H1 (cell line): ENCODE results near the gene HIBADH. TPM values are rescaled to one million over a fixed set of nuclear protein-coding genes. Genes with fewer than 3 reads are reported as not detected.

Experiments
- CTCF ChIA-PET: fragments of 300-600 bp; sonication (Branson Sonifier 250); formaldehyde crosslinking; loops from one replicate; lab custom pipeline; 2021; ENCODE audit not compliant: partially characterized antibody; lab: Charles Lee
- POLR2A ChIA-PET: fragments of 300-600 bp; sonication (Branson Sonifier 250); formaldehyde crosslinking; loops from one replicate; lab custom pipeline; 2021; ENCODE audit warnings: inconsistent platforms; ENCODE audit not compliant: partially characterized antibody; lab: Charles Lee
- DNase-seq, 2 experiments: peaks; one replicate each; pipeline versions ENCODE4 v3.0.0 to v3.0.0-alpha.2; 2010 to 2022; ENCODE audit warnings: low spot score in 2 of 2, low read depth in 1 of 2, mixed read lengths in 1 of 2
- FAIRE-seq: peaks from 2 replicates; lab custom pipeline; 2011; peaks lifted over from hg19 to GRCh38; lab: Jason Lieb, UNC
- H2AFZ ChIP-seq: 2 replicates; pipeline ENCODE4 v1.8.1; 2012; ENCODE audit warnings: low read length, inconsistent platforms
- H2AK5ac ChIP-seq: 2 replicates; pipeline ENCODE4 v1.6.1; 2013; ENCODE audit warnings: low read depth, low read length
- H2BK120ac ChIP-seq: replicated peaks from 2 replicates; pipeline ENCODE3; 2013; ENCODE audit warnings: low read depth, low read length, inconsistent platforms
- H2BK12ac ChIP-seq: 2 replicates; pipeline ENCODE4 v1.6.1; 2013; ENCODE audit warnings: low read depth, low read length
- H2BK15ac ChIP-seq: 2 replicates; pipeline ENCODE4 v1.6.1; 2013; ENCODE audit warnings: low read length
- H2BK20ac ChIP-seq: 2 replicates; pipeline ENCODE4 v1.6.1; 2013; ENCODE audit warnings: low read length
- H2BK5ac ChIP-seq: 2 replicates; pipeline ENCODE4 v1.6.1; 2013; ENCODE audit warnings: low read depth, low read length
- H3K14ac ChIP-seq: 2 replicates; pipeline ENCODE4 v1.6.1; 2013; ENCODE audit warnings: inconsistent platforms; ENCODE audit not compliant: insufficient read length
- H3K18ac ChIP-seq: 2 replicates; pipeline ENCODE4 v1.6.1; 2013; ENCODE audit warnings: low read length; ENCODE audit errors: extremely low read depth
- H3K23ac ChIP-seq: 2 replicates; pipeline ENCODE4 v1.6.1; 2013; ENCODE audit warnings: inconsistent platforms; ENCODE audit not compliant: insufficient read length
- H3K23me2 ChIP-seq: 2 replicates; pipeline ENCODE4 v1.6.1; 2013; ENCODE audit warnings: low read depth, low read length
- H3K27ac ChIP-seq: 2 replicates; pipeline ENCODE4 v1.6.1; 2011; ENCODE audit warnings: low read depth, low read length, inconsistent platforms
- H3K27me3 ChIP-seq, 4 experiments: replicated peaks in 1 of 4; 1 replicate in 1 of 4; 2 replicates in 3 of 4; pipeline versions ENCODE4 v1.6.1 to v1.8.1; 2011 to 2013; ENCODE audit warnings: low read length in 3 of 4, mild to moderate bottlenecking in 3 of 4, inconsistent platforms in 2 of 4, mixed read lengths in 2 of 4, moderate library complexity in 1 of 4; ENCODE audit not compliant: control insufficient read depth in 3 of 4, insufficient read depth in 3 of 4; ENCODE audit errors: extremely low read depth in 1 of 4
- H3K36me3 ChIP-seq, 4 experiments: 2 replicates each; pipeline versions ENCODE4 v1.6.1 to v1.8.1; 2011 to 2013; ENCODE audit warnings: mild to moderate bottlenecking in 4 of 4, low read length in 3 of 4, moderate library complexity in 2 of 4, control low read depth in 1 of 4, inconsistent platforms in 1 of 4; ENCODE audit not compliant: insufficient read depth in 4 of 4, control insufficient read depth in 2 of 4
- H3K4ac ChIP-seq: replicated peaks from 2 replicates; pipeline ENCODE3; 2013; ENCODE audit warnings: low read length, low read depth, mixed read lengths, inconsistent platforms; ENCODE audit not compliant: insufficient read length
- H3K4me1 ChIP-seq, 4 experiments: replicated peaks in 1 of 4; 1 replicate in 1 of 4; 2 replicates in 3 of 4; pipeline versions ENCODE4 v1.6.1 to v1.8.1; 2011 to 2013; ENCODE audit warnings: low read length in 3 of 4, inconsistent platforms in 2 of 4, mixed read lengths in 1 of 4; ENCODE audit not compliant: insufficient read depth in 4 of 4, control insufficient read depth in 3 of 4
- H3K4me2 ChIP-seq, 2 experiments: 2 replicates each; pipeline versions ENCODE4 v1.6.1 to v1.8.1; 2011 to 2013; ENCODE audit warnings: low read depth in 2 of 2, low read length in 2 of 2, control low read depth in 1 of 2, inconsistent platforms in 1 of 2, mild to moderate bottlenecking in 1 of 2; ENCODE audit not compliant: insufficient read depth in 1 of 2
- H3K4me3 ChIP-seq, 4 experiments: fragments of 200-600, 300-600 bp in 1 of 4; sonication (generic), shearing (Covaris generic), sonication (Bioruptor Twin) in 1 of 4; 2 replicates each; pipeline versions ENCODE4 v1.5.1 to v1.8.1; 2011 to 2016; ENCODE audit warnings: low read length in 4 of 4, low read depth in 3 of 4, control low read depth in 2 of 4, inconsistent platforms in 2 of 4, mild to moderate bottlenecking in 2 of 4, mixed read lengths in 1 of 4, moderate library complexity in 1 of 4; ENCODE audit not compliant: insufficient read depth in 2 of 4; ENCODE audit errors: extremely low read depth in 1 of 4
- H3K56ac ChIP-seq: replicated peaks from 2 replicates; pipeline ENCODE3; 2013; ENCODE audit warnings: low read depth, mild to moderate bottlenecking, mixed read lengths, low read length, inconsistent platforms; ENCODE audit not compliant: insufficient read length
- H3K79me1 ChIP-seq: 2 replicates; pipeline ENCODE4 v1.6.1; 2013; ENCODE audit warnings: low read depth, low read length, control low read depth
- H3K79me2 ChIP-seq, 2 experiments: 2 replicates each; pipeline versions ENCODE4 v1.6.1 to v1.8.1; 2012 to 2013; ENCODE audit warnings: low read length in 2 of 2, mild to moderate bottlenecking in 2 of 2, inconsistent platforms in 1 of 2; ENCODE audit not compliant: insufficient read depth in 2 of 2, control insufficient read depth in 1 of 2
- H3K9ac ChIP-seq, 4 experiments: replicated peaks in 1 of 4; 1 replicate in 1 of 4; 2 replicates in 3 of 4; pipeline versions ENCODE4 v1.6.1 to v1.8.1; 2011 to 2013; ENCODE audit warnings: low read depth in 3 of 4, low read length in 3 of 4, control low read depth in 2 of 4, mild to moderate bottlenecking in 2 of 4, moderate library complexity in 2 of 4, inconsistent platforms in 1 of 4; ENCODE audit errors: extremely low read depth in 1 of 4
- H3K9me3 ChIP-seq, 2 experiments: 2 replicates each; pipeline versions ENCODE4 v1.6.1 to v1.8.1; 2012 to 2013; ENCODE audit warnings: mild to moderate bottlenecking in 2 of 2, moderate library complexity in 2 of 2, control low read depth in 1 of 2, inconsistent platforms in 1 of 2, low read depth in 1 of 2, low read length in 1 of 2, mixed read lengths in 1 of 2; ENCODE audit not compliant: insufficient read depth in 2 of 2
- H4K20me1 ChIP-seq, 2 experiments: replicated peaks in 1 of 2; 2 replicates each; pipeline versions ENCODE3 to v1.8.1; 2011 to 2013; ENCODE audit warnings: inconsistent platforms in 2 of 2, low read length in 2 of 2, mild to moderate bottlenecking in 1 of 2; ENCODE audit not compliant: insufficient read depth in 2 of 2, control insufficient read depth in 1 of 2
- H4K5ac ChIP-seq: 2 replicates; pipeline ENCODE4 v1.6.1; 2013; ENCODE audit warnings: low read length, low read depth, mixed read lengths, inconsistent platforms; ENCODE audit not compliant: insufficient read length
- H4K8ac ChIP-seq: 2 replicates; pipeline ENCODE4 v1.8.0; 2013; ENCODE audit warnings: mild to moderate bottlenecking, moderate library complexity, low read length, inconsistent platforms; ENCODE audit not compliant: insufficient read depth; ENCODE audit errors: extremely low read depth
- H4K91ac ChIP-seq: replicated peaks from 2 replicates; pipeline ENCODE3; 2013; ENCODE audit warnings: low read length, mixed read lengths, inconsistent platforms; ENCODE audit not compliant: insufficient read length
- POLR2AphosphoS5 ChIP-seq: IDR thresholded peaks from 2 replicates; pipeline ENCODE4 v1.6.1; 2011; ENCODE audit warnings: low read depth, low read length
- WGBS, 2 experiments: shearing (Covaris generic) in 1 of 2; methylation state at CpG; one replicate each; pipeline versions ENCODE4 v1.1.6 to v1.1.7; 2013 to 2015; ENCODE audit warnings: low lambda C conversion rate in 2 of 2, mixed read lengths in 2 of 2, inconsistent platforms in 1 of 2, low coverage in 1 of 2, missing lambda C conversion rate in 1 of 2; ENCODE audit not compliant: insufficient replicate concordance in 2 of 2, insufficient coverage in 1 of 2, insufficient read length in 1 of 2; ENCODE audit errors: extremely low coverage in 1 of 2, missing lambda C conversion rate in 1 of 2; 5-methylcytosine and 5-hydroxymethylcytosine counted together
- polyA plus RNA-seq, 7 experiments: library from polyadenylated mRNA; depleted of rRNA in 3 of 7; stranded (reverse) in 5 of 7; unstranded in 2 of 7; fragments of >200 nt in 5 of 7; fragments of 200-250 nt in 2 of 7; gene quantifications; 1 replicate in 5 of 7; 2 replicates in 1 of 7; 4 replicates in 1 of 7; pipeline versions ENCODE4 v1.2.1 to v1.2.3, GENCODE V29; 2011 to 2013; ENCODE audit warnings: missing spikeins in 2 of 7, mixed read lengths in 2 of 7
- total RNA-seq: library from RNA; stranded (reverse); fragmentation: NEBNext Ultra II Directional; extraction: Animal tissue kit (Norgen Biotek cat#: 25700); gene quantifications from 2 replicates; pipeline ENCODE4 v1.2.1, GENCODE V29; 2021

Gene HIBADH
- total and polyA plus RNA-seq, 2 of the 8 experiments (the other 6 are each of a cell fraction or from before 2014, with no cell fraction given): 30.1 to 39.5 TPM

- Histone ChIP-seq H3K9ac (no peak overlapping the region), H2BK120ac (no peak overlapping the region), H2BK15ac (no peak overlapping the region), H4K8ac (no peak overlapping the region), H3K4me2 (no peak overlapping the region), H3K56ac (no peak overlapping the region), H3K4ac (no peak overlapping the region), H3K23ac (no peak overlapping the region), H3K18ac (no peak overlapping the region), H2AK5ac (no peak overlapping the region), H3K27me3 (no peaks in the 10 kb centered on the region), H3K14ac (no peak overlapping the region), H3K36me3 (no peaks in the 10 kb centered on the region), H2BK5ac (no peak overlapping the region), H3K4me3 (no peak overlapping the region), H3K23me2 (no peaks in the 10 kb centered on the region)
- POLR2A ChIA-PET: no interaction called here
- no peak for DNase-seq
- no peak for FAIRE-seq
- TF ChIP-seq POLR2AphosphoS5: no peak
- TF ChIP-seq, all 59 proteins: peak for 0
- H3K27ac ChIP-seq: no peak overlapping the region
- no peak overlapping the region for H4K5ac ChIP-seq
- H3K79me2 ChIP-seq: no peaks in the 10 kb centered on the region
- CTCF ChIA-PET: no interaction called here
- H2AFZ ChIP-seq: no peak overlapping the region
- H3K4me1 ChIP-seq: no peaks in the 10 kb centered on the region
- no peak overlapping the region for H2BK12ac ChIP-seq
- no peak overlapping the region for H2BK20ac ChIP-seq
- H4K20me1 ChIP-seq: no peaks in the 10 kb centered on the region
- no peaks in the 10 kb centered on the region for H3K79me1 ChIP-seq
- 97% methylated on average over 2 of the region's 2 CpGs; no CpG with 5 or more reads in 1 of the 2 experiments for WGBS, 2 experiments
- H3K9me3 ChIP-seq: no peaks in the 10 kb centered on the region
- no peak overlapping the region for H4K91ac ChIP-seq
Observed at GRCh38 chr7:27709137-27710075, 46.7 kb upstream of the HIBADH start.
